ENCODE data around the gene AMN.

DNA sequence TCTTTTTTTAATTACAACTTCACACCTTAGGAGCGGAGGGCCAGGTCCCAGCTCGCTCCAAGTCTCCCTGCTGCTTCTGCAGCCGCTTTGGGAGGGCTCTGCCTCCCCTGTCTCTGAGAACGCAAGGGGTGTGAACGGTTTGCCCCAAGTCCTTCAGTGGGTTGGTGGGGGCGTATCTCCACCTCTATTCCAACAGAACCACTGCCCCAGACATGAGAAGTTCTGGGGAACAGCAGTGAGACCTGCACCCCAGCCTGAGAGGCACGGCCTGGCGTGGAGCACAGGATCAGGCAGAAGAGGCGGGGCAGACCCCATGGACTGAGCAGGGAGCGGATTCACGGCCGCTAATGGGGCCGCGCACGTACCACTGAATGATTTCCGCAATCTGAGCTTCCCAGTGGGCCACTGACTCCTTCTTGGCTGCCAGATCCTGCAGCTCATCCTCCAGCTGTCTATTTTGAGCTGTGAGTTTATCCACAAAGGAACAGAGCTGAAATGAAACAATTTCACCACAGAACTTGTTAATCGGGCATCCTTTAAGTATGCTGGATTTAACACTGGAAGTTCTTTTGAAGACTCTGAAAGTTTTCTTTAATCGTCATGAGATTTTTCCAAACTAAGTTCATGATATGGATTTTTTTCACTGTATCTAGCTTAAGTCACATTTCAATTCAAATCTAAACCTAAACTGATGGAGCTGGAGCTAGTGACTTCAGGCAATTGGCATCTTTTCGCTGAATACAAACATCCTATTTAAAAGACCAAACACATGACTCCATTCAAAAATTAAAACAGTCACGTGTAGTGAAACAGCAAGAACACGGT, 44.4 kb downstream of the AMN start:
- TF ChIP-seq EZH2 (IDR thresholded peaks at IDR 0.05; ENCODE audit: borderline replicate concordance, low read depth, low read length, poor library complexity, severe bottlenecking): no peak
- TF ChIP-seq, protein P1, sequence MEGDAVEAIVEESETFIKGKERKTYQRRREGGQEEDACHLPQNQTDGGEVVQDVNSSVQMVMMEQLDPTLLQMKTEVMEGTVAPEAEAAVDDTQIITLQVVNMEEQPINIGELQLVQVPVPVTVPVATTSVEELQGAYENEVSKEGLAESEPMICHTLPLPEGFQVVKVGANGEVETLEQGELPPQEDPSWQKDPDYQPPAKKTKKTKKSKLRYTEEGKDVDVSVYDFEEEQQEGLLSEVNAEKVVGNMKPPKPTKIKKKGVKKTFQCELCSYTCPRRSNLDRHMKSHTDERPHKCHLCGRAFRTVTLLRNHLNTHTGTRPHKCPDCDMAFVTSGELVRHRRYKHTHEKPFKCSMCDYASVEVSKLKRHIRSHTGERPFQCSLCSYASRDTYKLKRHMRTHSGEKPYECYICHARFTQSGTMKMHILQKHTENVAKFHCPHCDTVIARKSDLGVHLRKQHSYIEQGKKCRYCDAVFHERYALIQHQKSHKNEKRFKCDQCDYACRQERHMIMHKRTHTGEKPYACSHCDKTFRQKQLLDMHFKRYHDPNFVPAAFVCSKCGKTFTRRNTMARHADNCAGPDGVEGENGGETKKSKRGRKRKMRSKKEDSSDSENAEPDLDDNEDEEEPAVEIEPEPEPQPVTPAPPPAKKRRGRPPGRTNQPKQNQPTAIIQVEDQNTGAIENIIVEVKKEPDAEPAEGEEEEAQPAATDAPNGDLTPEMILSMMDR (conservative IDR thresholded peaks at IDR 0.05; ENCODE audit: low read depth, low read length): no peak

Measured in A673 (cell line).